ENCODE measurements around the gene RNF8. TPM values are rescaled to one million over a fixed set of nuclear protein-coding genes. Genes with fewer than 3 reads are reported as not detected.

The RNF8 gene
- total RNA-seq, 4 donors from 2014 or later: 8.9 to 19.0 (median 13.5) TPM

DNA sequence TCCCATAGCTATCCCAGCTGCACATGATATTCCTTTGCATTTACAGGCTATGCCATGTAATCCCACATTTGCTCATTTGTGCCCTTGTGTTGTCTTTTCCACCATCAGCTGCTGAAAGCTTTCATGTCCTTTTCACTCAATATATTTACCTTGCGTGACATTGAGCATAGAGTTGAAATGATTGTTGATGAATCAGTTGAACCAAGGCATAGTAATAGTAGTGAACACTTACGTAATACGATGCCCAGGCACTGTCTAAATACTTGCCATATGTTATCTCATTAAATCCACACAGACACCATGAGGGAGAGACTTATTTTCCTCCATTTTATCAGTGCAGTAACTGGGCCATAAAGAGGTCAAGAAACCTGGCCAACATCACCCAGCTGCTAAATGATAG is 13.1 kb downstream of the RNF8 start:
- Histone ChIP-seq H3K36me3 (peaks cover 0 to 31% (median 3%) of the 10 kb centered on the region in 3 donors), H3K27ac (no peak overlapping the region), H3K27me3 (no peaks in the 10 kb centered on the region), H3K9me3 (no peaks in the 10 kb centered on the region), H3K4me3 (no peak overlapping the region), H3K4me1 (no peaks in the 10 kb centered on the region)
- no peak for TF ChIP-seq POLR2A (IDR thresholded peaks at IDR 0.05)
- no peak for TF ChIP-seq CTCF (IDR thresholded peaks at IDR 0.05)
- no peak for DNase-seq

DNA sequence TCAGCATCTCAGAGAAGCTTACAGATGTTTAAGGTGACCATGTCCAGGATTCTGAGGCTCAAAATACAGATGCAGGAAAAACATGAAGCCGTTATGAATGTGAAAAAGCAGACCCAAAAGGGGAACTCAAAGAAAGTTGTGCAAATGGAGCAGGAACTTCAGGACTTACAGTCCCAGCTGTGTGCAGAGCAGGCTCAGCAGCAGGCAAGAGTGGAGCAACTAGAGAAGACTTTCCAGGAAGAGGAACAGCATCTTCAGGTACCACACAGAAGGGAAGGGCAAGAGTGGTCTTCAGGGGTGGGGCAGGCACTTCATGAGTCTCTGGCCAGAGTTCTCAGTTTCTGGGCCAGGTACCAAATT is 15.2 kb downstream of the RNF8 start:
- Histone ChIP-seq H3K4me3 (no peak overlapping the region), H3K4me1 (no peaks in the 10 kb centered on the region), H3K36me3 (peaks cover 0 to 37% (median 0%) of the 10 kb centered on the region in 3 donors), H3K27me3 (no peaks in the 10 kb centered on the region), H3K9me3 (no peaks in the 10 kb centered on the region), H3K27ac (no peak overlapping the region)
- TF ChIP-seq CTCF (IDR thresholded peaks at IDR 0.05) (no peak), POLR2A (IDR thresholded peaks at IDR 0.05) (no peak)
- DNase-seq: no peak

GRCh38 chr6:37369321-37370201 is 15.8 kb downstream of the RNF8 start:
- no peak for TF ChIP-seq CTCF (IDR thresholded peaks at IDR 0.05)
- no peak for TF ChIP-seq POLR2A (IDR thresholded peaks at IDR 0.05)
- Histone ChIP-seq H3K27ac (no peak overlapping the region), H3K4me1 (no peaks in the 10 kb centered on the region), H3K27me3 (no peaks in the 10 kb centered on the region), H3K4me3 (no peak overlapping the region), H3K9me3 (no peaks in the 10 kb centered on the region), H3K36me3 (peaks cover 0 to 37% (median 0%) of the 10 kb centered on the region in 3 donors)
- DNase-seq: no peak

DNA sequence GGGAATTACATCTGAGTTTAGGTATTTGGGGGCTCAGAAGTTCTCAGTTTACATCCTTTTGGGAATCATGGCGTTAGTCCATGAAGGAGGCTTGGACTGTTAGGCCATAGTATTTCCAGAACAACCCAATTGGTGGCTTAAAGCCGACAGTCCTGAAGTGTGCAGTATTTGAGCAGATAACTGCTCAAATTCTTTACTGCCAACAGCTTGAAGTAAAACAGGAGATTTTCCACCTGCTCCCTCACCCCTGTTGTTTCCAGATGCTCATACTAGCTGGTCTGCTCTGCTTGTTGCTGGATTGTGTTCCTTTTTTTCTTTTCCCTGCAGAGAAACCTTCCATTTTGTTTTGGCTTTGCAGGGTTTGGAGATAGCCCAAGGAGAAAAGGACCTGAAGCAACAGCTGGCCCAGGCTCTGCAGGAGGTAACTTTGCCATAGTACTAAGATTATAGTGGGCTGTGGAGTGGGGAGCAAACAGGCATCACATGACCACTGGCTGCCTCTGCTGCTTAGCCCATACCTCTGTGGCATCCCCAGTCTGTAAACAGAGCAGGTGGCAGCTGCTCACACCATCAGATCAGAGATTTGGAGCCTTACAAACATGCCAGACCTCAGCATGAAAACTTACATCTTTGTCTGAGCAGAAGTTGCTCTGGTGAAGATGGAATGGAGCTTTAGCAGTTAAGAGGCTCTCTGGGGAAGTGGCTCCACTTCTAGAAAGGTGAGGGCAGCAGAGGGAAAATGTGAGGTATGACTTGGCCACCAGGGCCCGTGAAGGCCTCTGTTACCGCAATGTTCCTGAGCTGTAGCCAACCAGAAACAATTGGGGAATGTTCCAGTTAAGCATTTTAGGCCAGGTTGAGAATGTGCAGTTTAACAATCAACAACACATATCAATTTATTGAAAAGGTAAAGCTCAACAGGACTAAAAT is 17.6 kb downstream of the RNF8 start:
- no peaks in the 10 kb centered on the region for H3K9me3 ChIP-seq
- DNase-seq: no peak
- H3K27me3 ChIP-seq: no peaks in the 10 kb centered on the region
- H3K36me3 ChIP-seq: peaks cover 0 to 55% (median 0%) of the 10 kb centered on the region in 3 donors
- H3K4me3 ChIP-seq: no peak overlapping the region
- H3K27ac ChIP-seq: no peak overlapping the region
- TF ChIP-seq CTCF (IDR thresholded peaks at IDR 0.05): no peak
- TF ChIP-seq POLR2A (IDR thresholded peaks at IDR 0.05): no peak
- H3K4me1 ChIP-seq: no peaks in the 10 kb centered on the region

- no peak overlapping the region for H3K4me3 ChIP-seq
- DNase-seq: no peak
- no peak overlapping the region for H3K27ac ChIP-seq
- no peaks in the 10 kb centered on the region for H3K27me3 ChIP-seq
- peaks cover 0 to 56% (median 0%) of the 10 kb centered on the region in 3 donors for H3K36me3 ChIP-seq
- H3K4me1 ChIP-seq: no peaks in the 10 kb centered on the region
- TF ChIP-seq CTCF (IDR thresholded peaks at IDR 0.05) (no peak), POLR2A (IDR thresholded peaks at IDR 0.05) (no peak)
- no peaks in the 10 kb centered on the region for H3K9me3 ChIP-seq
Measured at GRCh38 chr6:37372116-37372515, 18.3 kb downstream of the RNF8 start.
